Memory B cell (primary cell): Measurements from ENCODE around the gene CASP9.
"Not testable (repeated sequence)": the region's sequence is repeated elsewhere in the genome, so short reads cannot be mapped to it uniquely, and the experiment has no call there.

ENCODE experiments used
- ATAC-seq: fragments of 150-1000 bp; cut with Tn5 transposase; 2 replicates; pipeline ENCODE4 v1.10.0; 2021; ENCODE audit warnings: low read depth, mild to moderate bottlenecking, moderate library complexity
- DNase-seq, 2 donors: peaks; one replicate each; pipeline ENCODE4 v3.0.0; 2022; ENCODE audit warnings: low spot score in 2 of 2
- H3K27ac Mint-ChIP-seq: one replicate; pipeline ENCODE4 v1.8.0; 2022; ENCODE audit warnings: mild to moderate bottlenecking, moderate library complexity, mixed read lengths
- H3K27me3 Mint-ChIP-seq: one replicate; pipeline ENCODE4 v1.8.0; 2022; ENCODE audit warnings: mixed read lengths
- H3K36me3 Mint-ChIP-seq: one replicate; pipeline ENCODE4 v1.8.0; 2022; ENCODE audit warnings: mild to moderate bottlenecking, mixed read lengths
- H3K4me1 Mint-ChIP-seq: one replicate; pipeline ENCODE4 v1.8.0; 2022; ENCODE audit warnings: mixed read lengths
- H3K4me3 Mint-ChIP-seq: one replicate; pipeline ENCODE4 v1.8.0; 2022; ENCODE audit warnings: mild to moderate bottlenecking, moderate library complexity, mixed read lengths
- H3K9me3 Mint-ChIP-seq: one replicate; pipeline ENCODE4 v1.8.0; 2022; ENCODE audit warnings: mixed read lengths

CASP9 gene

DNA sequence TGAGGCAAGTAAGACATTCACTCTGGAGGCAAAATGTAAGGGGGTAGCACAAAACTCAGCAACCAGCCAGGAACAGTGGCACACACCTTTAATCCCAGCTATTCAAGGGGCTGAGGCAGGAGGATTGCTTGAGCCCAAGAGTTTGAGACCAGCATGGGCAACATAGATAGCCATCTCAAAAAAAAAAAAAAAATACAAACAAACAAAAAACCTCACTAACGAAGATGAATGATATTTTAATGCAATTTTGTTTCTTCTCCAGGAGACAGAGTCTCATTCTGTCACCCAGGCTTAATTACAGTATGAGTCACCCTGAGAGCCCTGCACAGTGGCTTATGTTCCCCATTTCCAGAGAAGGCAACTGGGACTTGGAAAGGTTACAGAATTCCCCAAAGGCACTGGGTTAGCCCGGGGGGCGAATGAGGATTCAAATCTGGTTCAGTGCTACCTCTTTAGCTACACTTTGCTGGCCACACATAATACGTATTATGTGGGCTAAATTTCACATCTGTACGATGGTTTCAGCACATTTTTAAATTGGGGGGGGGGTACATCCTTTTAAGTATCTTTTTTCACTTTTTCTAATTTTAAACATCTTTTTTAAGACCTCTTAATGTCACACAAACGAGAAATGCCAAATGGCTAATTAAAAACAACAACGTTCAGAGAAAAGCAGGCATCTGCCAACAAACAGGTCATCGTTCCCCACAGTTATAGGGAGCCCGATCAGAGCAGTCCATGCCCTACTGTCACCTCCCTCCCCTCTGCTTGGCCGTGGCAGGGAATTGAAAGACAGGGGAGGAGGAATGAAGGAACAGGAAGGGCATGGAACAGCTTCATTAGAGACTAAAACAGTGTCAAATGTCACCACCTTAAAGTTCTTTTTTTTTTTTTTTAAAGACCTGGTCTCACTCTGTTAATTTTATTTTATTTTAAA, 64.0 kb downstream of the CASP9 start:
- no peaks in the 10 kb centered on the region for H3K36me3 Mint-ChIP-seq
- H3K4me1 Mint-ChIP-seq, result no peaks in the 10 kb centered on the region
- no peak overlapping the region for H3K27ac Mint-ChIP-seq
- peaks cover 15% of the 10 kb centered on the region for H3K27me3 Mint-ChIP-seq
- no peak for DNase-seq
- H3K9me3 Mint-ChIP-seq, result no peaks in the 10 kb centered on the region
- ATAC-seq, result no peak
- H3K4me3 Mint-ChIP-seq, result no peak overlapping the region

- DNase-seq, H3K27ac Mint-ChIP-seq, H3K9me3 Mint-ChIP-seq: not testable (repeated sequence)
These were observed 65.6 kb downstream of the CASP9 start for GRCh38 chr1:15458388-15458787.

GRCh38 chr1:15457585-15457984, 66.4 kb downstream of the CASP9 start:
- no peak overlapping the region for H3K27ac Mint-ChIP-seq
- H3K27me3 Mint-ChIP-seq, result peaks cover 13% of the 10 kb centered on the region
- H3K4me1 Mint-ChIP-seq, result no peaks in the 10 kb centered on the region
- no peak overlapping the region for H3K4me3 Mint-ChIP-seq
- no peaks in the 10 kb centered on the region for H3K9me3 Mint-ChIP-seq
- no peak for DNase-seq
- no peak for ATAC-seq
- H3K36me3 Mint-ChIP-seq, result no peaks in the 10 kb centered on the region

More at GRCh38 chr1:15458388-15458787, 65.6 kb downstream of the CASP9 start:
- not testable (repeated sequence) for H3K4me1 Mint-ChIP-seq, H3K4me3 Mint-ChIP-seq, H3K36me3 Mint-ChIP-seq, ATAC-seq
- peaks cover 13% of the 10 kb centered on the region for H3K27me3 Mint-ChIP-seq

- no peaks in the 10 kb centered on the region for H3K36me3 Mint-ChIP-seq
- H3K27ac Mint-ChIP-seq, result no peak within 1 kb of the TSS
- DNase-seq (no peak), ATAC-seq (no peak)
- peaks cover 13% of the 10 kb centered on the region for H3K27me3 Mint-ChIP-seq
- no peak within 1 kb of the TSS for H3K4me3 Mint-ChIP-seq
- no peaks in the 10 kb centered on the region for H3K9me3 Mint-ChIP-seq
- no peaks in the 10 kb centered on the region for H3K4me1 Mint-ChIP-seq
These were observed 67.6 kb downstream of the CASP9 start, which contains the start of gene CELA2A for GRCh38 chr1:15456313-15456954. Gene CELA2A (plus strand): TSS chr1:15456732. CDS start chr1:15456754, 22 bp downstream.

DNA sequence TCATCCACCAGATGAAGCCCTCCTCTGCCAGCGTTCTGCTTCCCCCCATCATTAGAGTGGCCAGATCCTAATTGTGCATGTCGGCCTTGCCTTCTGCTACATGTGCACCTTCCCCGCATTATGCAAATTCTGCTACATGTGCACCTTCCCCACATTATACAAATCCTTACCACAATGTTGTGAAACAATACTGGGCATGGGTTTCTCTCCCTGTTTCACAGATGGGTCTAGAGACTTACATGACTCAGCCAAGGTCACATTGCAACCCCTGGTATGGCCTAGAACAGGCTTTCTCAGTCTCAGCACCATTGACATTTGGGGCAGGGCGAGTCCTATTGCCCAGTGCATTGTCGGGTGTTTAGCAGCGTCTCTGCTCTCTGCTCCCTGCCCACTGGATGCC, 68.5 kb downstream of the CASP9 start:
- H3K27me3 Mint-ChIP-seq, result peaks cover 16% of the 10 kb centered on the region
- H3K27ac Mint-ChIP-seq, result no peak overlapping the region
- H3K4me1 Mint-ChIP-seq, result no peaks in the 10 kb centered on the region
- ATAC-seq (no peak), DNase-seq (no peak)
- H3K9me3 Mint-ChIP-seq, result peaks cover 4% of the 10 kb centered on the region
- H3K4me3 Mint-ChIP-seq, result no peak overlapping the region
- H3K36me3 Mint-ChIP-seq, result no peaks in the 10 kb centered on the region

DNA sequence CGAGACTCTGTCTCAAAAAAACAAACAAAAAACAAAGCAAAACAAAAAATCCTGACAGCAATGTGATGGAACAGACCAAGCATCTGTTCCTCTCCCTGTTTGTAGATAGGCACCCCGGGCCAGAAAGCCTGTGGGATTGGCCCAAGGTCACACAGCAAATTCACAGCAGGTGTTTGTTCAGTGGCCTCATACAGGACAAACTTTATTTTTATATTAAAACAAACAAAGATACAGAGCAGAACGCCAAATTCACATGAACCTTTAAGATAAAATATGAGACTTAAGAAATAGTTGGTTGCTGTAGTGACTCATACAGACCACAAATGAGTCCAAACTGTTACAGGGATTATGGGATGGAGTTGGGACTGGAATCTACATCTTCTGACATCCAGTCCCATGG, 69.8 kb downstream of the CASP9 start:
- no peak overlapping the region for H3K27ac Mint-ChIP-seq
- peaks cover 4% of the 10 kb centered on the region for H3K36me3 Mint-ChIP-seq
- ATAC-seq (no peak), DNase-seq (no peak)
- H3K9me3 Mint-ChIP-seq, result peaks cover 4% of the 10 kb centered on the region
- no peaks in the 10 kb centered on the region for H3K4me1 Mint-ChIP-seq
- H3K4me3 Mint-ChIP-seq, result no peak overlapping the region
- peaks cover 15% of the 10 kb centered on the region for H3K27me3 Mint-ChIP-seq

DNA sequence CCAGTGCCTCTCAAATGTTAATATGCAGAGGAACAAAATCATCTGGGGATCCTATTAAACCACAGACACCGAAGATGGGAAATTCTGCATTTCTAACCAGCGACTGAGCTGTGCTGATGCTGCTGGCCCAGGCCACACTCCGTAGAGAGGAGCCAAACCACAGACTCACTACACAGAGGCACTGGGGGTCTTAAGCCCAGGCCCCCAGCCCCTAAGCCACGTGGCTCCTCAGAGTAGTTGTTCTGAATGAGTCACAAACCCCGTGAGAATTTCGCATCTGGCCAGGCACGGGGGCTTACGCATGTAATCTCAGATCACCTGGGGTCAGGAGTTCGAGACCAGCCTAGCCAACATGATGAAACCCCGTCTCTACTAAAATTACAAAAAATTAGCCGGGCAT, 70.3 kb downstream of the CASP9 start:
- no peak overlapping the region for H3K4me3 Mint-ChIP-seq
- peaks cover 4% of the 10 kb centered on the region for H3K9me3 Mint-ChIP-seq
- no peak for ATAC-seq
- peaks cover 4% of the 10 kb centered on the region for H3K36me3 Mint-ChIP-seq
- H3K27me3 Mint-ChIP-seq, result peaks cover 15% of the 10 kb centered on the region
- no peak overlapping the region for H3K27ac Mint-ChIP-seq
- H3K4me1 Mint-ChIP-seq, result no peaks in the 10 kb centered on the region
- DNase-seq, result no peak

GRCh38 chr1:15452866-15453571, 71.0 kb downstream of the CASP9 start:
- DNase-seq, result no peak
- Mint-ChIP-seq H3K9me3 (peaks cover 4% of the 10 kb centered on the region), H3K36me3 (peaks cover 4% of the 10 kb centered on the region), H3K4me3 (no peak overlapping the region), H3K4me1 (no peaks in the 10 kb centered on the region), H3K27ac (no peak overlapping the region), H3K27me3 (peaks cover 15% of the 10 kb centered on the region)
- no peak for ATAC-seq

DNA sequence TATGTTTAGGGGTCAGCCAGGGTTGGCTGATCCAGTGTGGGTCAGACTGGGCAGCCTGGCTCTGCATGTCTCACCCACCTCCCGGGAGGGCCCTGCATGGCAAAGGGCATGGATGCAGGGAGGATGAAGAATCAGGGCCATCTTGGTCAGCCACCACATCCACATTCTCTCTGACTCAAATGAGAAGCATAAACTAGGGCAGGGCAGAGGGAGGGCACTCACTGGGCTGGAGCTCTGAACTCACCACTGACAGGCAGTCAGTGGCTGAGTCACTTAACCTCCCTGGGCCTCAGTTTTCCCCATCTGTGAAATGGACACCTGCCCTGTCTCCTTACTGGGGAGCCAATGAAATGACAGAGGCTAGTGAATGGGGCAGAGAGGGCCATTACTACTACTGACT, 71.8 kb downstream of the CASP9 start:
- Mint-ChIP-seq H3K4me1 (no peaks in the 10 kb centered on the region), H3K9me3 (peaks cover 4% of the 10 kb centered on the region), H3K36me3 (peaks cover 4% of the 10 kb centered on the region), H3K4me3 (no peak overlapping the region), H3K27me3 (peaks cover 16% of the 10 kb centered on the region), H3K27ac (no peak overlapping the region)
- no peak for DNase-seq
- ATAC-seq, result no peak

DNA sequence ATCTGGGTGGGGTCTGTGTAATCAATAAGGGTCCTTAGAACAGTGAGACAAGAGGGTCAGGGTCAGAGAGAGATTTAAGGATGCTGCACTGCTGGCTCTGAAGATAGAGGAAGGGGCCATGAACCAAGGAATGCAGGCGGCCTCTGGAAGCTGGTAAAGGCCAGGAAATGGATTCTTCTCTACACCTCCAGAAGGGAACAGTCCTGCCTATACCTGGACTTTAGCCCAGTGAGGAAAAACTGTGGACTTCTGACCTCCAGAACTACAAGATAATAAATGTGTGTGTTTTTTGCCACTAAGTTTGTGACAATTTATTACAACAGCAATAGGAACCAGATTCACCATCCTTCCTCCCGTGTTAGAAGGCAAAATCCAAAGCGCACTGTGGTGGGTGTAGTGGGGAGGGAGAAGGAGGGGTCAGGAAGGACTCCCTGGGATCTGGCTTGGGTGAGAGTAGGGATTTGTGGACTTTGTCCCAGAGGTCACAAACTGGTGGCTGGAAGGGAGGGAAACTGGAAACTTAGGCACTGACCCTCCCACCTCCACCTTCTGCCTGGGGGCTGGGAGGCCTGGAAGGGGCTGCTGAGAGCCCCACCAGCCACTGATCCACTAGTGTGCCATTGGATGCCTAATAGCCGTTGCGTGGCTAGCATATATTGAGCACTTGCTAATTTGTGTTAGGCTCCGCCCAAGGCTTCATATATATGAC, 72.8 kb downstream of the CASP9 start:
- Mint-ChIP-seq H3K4me1 (no peaks in the 10 kb centered on the region), H3K27ac (no peak overlapping the region), H3K4me3 (no peak overlapping the region), H3K27me3 (peaks cover 14% of the 10 kb centered on the region), H3K9me3 (peaks cover 4% of the 10 kb centered on the region), H3K36me3 (peaks cover 4% of the 10 kb centered on the region)
- no peak for DNase-seq
- ATAC-seq, result no peak

GRCh38 chr1:15449567-15449966, 74.4 kb downstream of the CASP9 start:
- H3K36me3 Mint-ChIP-seq, result peaks cover 4% of the 10 kb centered on the region
- H3K4me1 Mint-ChIP-seq, result no peaks in the 10 kb centered on the region
- H3K9me3 Mint-ChIP-seq, result peaks cover 4% of the 10 kb centered on the region
- no peak for DNase-seq
- peaks cover 16% of the 10 kb centered on the region for H3K27me3 Mint-ChIP-seq
- no peak for ATAC-seq
- H3K27ac Mint-ChIP-seq, result no peak overlapping the region
- no peak overlapping the region for H3K4me3 Mint-ChIP-seq

- no peak for DNase-seq
These were observed 75.0 kb downstream of the CASP9 start for GRCh38 chr1:15448877-15449462.

DNA sequence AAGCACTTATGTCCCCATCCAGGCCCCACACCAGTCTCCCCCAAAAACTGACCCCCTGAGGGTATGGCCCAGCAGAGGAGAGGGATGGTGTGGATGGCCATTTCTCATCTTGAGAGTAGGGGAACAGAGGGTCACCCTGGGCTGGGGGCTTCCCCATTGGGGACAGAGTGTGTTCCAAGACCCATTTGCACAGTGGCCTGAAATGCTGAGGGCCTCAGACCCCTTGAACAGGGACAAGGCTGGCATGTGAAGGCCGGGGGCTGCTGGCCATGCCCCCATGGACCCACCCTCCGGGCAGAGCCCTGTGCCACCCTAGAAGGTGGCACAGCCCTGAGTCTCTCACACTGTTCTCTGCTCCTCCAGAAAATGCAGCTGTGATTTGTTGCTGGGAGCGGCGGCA, 77.8 kb downstream of the CASP9 start:
- ATAC-seq (no peak), DNase-seq (no peak)
- Mint-ChIP-seq H3K27me3 (peaks cover 18% of the 10 kb centered on the region), H3K27ac (no peak overlapping the region), H3K4me1 (no peaks in the 10 kb centered on the region), H3K36me3 (peaks cover 4% of the 10 kb centered on the region), H3K9me3 (peaks cover 4% of the 10 kb centered on the region), H3K4me3 (no peak overlapping the region)

More at GRCh38 chr1:15448877-15449462, 75.0 kb downstream of the CASP9 start:
- H3K9me3 Mint-ChIP-seq, result peaks cover 4% of the 10 kb centered on the region
- no peak overlapping the region for H3K27ac Mint-ChIP-seq
- H3K4me1 Mint-ChIP-seq, result no peaks in the 10 kb centered on the region
- no peak for ATAC-seq
- peaks cover 15% of the 10 kb centered on the region for H3K27me3 Mint-ChIP-seq
- peaks cover 4% of the 10 kb centered on the region for H3K36me3 Mint-ChIP-seq
- no peak overlapping the region for H3K4me3 Mint-ChIP-seq
